B cell (primary cell): Measurements from ENCODE around the gene ATP8B1. TPM values are rescaled to one million over a fixed set of nuclear protein-coding genes. Genes with fewer than 3 reads are reported as not detected.
"Not testable (repeated sequence)": the region's sequence is repeated elsewhere in the genome, so short reads cannot be mapped to it uniquely, and the experiment has no call there.

ENCODE experiments used
- ATAC-seq: fragments of 200-7000 bp; cut with Tn5 transposase; one replicate; pipeline ENCODE4 v1.10.0; 2021; ENCODE audit warnings: low read depth, mild to moderate bottlenecking, moderate number of reproducible peaks, moderate library complexity
- CTCF ChIA-PET: fragments of 350-600 bp; sonication (Branson Sonifier 250); formaldehyde crosslinking; loops from one replicate; lab custom pipeline; 2021; ENCODE audit warnings: antibody characterized with exemption, inconsistent platforms; lab: Charles Lee
- POLR2A ChIA-PET: fragments of 350-600 bp; sonication (Branson Sonifier 250); formaldehyde crosslinking; loops from one replicate; lab custom pipeline; 2021; ENCODE audit warnings: antibody characterized with exemption; lab: Charles Lee
- DNase-seq: peaks from one replicate; pipeline ENCODE4 v3.0.0; 2013
- H2AFZ ChIP-seq: 2 replicates; pipeline ENCODE4 v1.6.1; 2012; ENCODE audit warnings: mild to moderate bottlenecking, low read depth, low read length; ENCODE audit not compliant: insufficient read depth, poor library complexity, severe bottlenecking
- H3K27ac ChIP-seq, 2 donors: 1 replicate in 1 of 2; 2 replicates in 1 of 2; pipeline ENCODE4 v1.5.1; 2012 to 2013; ENCODE audit warnings: low read length in 2 of 2, mild to moderate bottlenecking in 2 of 2, moderate library complexity in 1 of 2
- H3K27me3 ChIP-seq, 4 experiments: fragments of 200-600 bp in 1 of 4; sonication (generic) in 1 of 4; replicated peaks in 1 of 4; 1 replicate in 2 of 4; 2 replicates in 2 of 4; pipeline versions ENCODE4 v1.6.1 to v1.7.0; 2013 to 2016; ENCODE audit warnings: low read length in 3 of 4, mild to moderate bottlenecking in 2 of 4, mixed read lengths in 1 of 4, moderate library complexity in 1 of 4; ENCODE audit not compliant: insufficient read depth in 4 of 4, control insufficient read depth in 3 of 4; ENCODE audit errors: control extremely low read depth in 1 of 4
- H3K36me3 ChIP-seq, 2 experiments: replicated peaks in 1 of 2; 1 replicate in 1 of 2; 2 replicates in 1 of 2; pipeline versions ENCODE4 v1.6.1 to v1.7.1; 2013; ENCODE audit warnings: low read length in 1 of 2; ENCODE audit not compliant: insufficient read depth in 2 of 2, control insufficient read depth in 1 of 2; ENCODE audit errors: control extremely low read depth in 1 of 2, extremely low read depth in 1 of 2
- H3K4me1 ChIP-seq, 2 donors: fragments of 200-600 bp in 1 of 2; sonication (generic) in 1 of 2; 1 replicate in 1 of 2; 2 replicates in 1 of 2; pipeline versions ENCODE4 v1.5.1 to v1.6.1; 2013 to 2017; ENCODE audit warnings: low read length in 2 of 2; ENCODE audit not compliant: control insufficient read depth in 2 of 2, insufficient read depth in 2 of 2
- H3K4me2 ChIP-seq: replicated peaks from 2 replicates; pipeline ENCODE3; 2012; ENCODE audit warnings: mild to moderate bottlenecking, low read depth, low read length; ENCODE audit not compliant: poor library complexity, severe bottlenecking
- H3K4me3 ChIP-seq, 5 experiments: fragments of 200-600 bp in 1 of 5; sonication (generic) in 1 of 5; 1 replicate in 3 of 5; 2 replicates in 2 of 5; pipeline versions ENCODE4 v1.5.1 to v1.7.0; 2011 to 2016; ENCODE audit warnings: low read length in 4 of 5, mild to moderate bottlenecking in 4 of 5, low read depth in 2 of 5, control low read depth in 1 of 5, moderate library complexity in 1 of 5; ENCODE audit not compliant: insufficient read depth in 1 of 5; ENCODE audit errors: control extremely low read depth in 1 of 5, extremely low read depth in 1 of 5
- H3K79me2 ChIP-seq: fragments of 200-600 bp; sonication (generic); one replicate; pipeline ENCODE4 v1.6.0; 2016; ENCODE audit warnings: low read length; ENCODE audit not compliant: control insufficient read depth, insufficient read depth
- H3K9ac ChIP-seq: fragments of 200-600 bp; sonication (generic); 2 replicates; pipeline ENCODE4 v1.6.1; 2017; ENCODE audit warnings: mild to moderate bottlenecking, low read length, moderate library complexity
- H3K9me3 ChIP-seq, 3 donors: one replicate each; pipeline versions ENCODE4 v1.6.1 to v1.7.1; 2013; ENCODE audit warnings: low read length in 2 of 3; ENCODE audit not compliant: control insufficient read depth in 2 of 3, insufficient read depth in 1 of 3; ENCODE audit errors: control extremely low read depth in 1 of 3
- H4K20me1 ChIP-seq: 2 replicates; pipeline ENCODE4 v1.6.0; 2012; ENCODE audit warnings: mild to moderate bottlenecking, low read length; ENCODE audit not compliant: insufficient read depth, control insufficient read depth, poor library complexity, severe bottlenecking
- H3K27ac Mint-ChIP-seq: one replicate; pipeline ENCODE4 v1.8.0; 2021; ENCODE audit warnings: mixed read lengths
- H3K27me3 Mint-ChIP-seq: one replicate; pipeline ENCODE4 v1.8.0; 2021; ENCODE audit warnings: mixed read lengths
- H3K4me1 Mint-ChIP-seq: one replicate; pipeline ENCODE4 v1.8.0; 2021; ENCODE audit warnings: mixed read lengths
- H3K4me3 Mint-ChIP-seq: one replicate; pipeline ENCODE4 v1.8.0; 2021; ENCODE audit warnings: mixed read lengths
- H3K9me3 Mint-ChIP-seq: one replicate; pipeline ENCODE4 v1.8.0; 2022; ENCODE audit warnings: mixed read lengths; ENCODE audit not compliant: insufficient read depth
- CTCF ChIP-seq: fragments of 200-600 bp; IDR thresholded peaks from one replicate; pipeline ENCODE4 v1.8.0; 2022; ENCODE audit warnings: antibody characterized with exemption, mild to moderate bottlenecking
- EZH2 ChIP-seq: IDR thresholded peaks from 2 replicates; pipeline ENCODE4 v1.6.1; 2012; ENCODE audit warnings: borderline replicate concordance, low read depth, mild to moderate bottlenecking, moderate library complexity, low read length; ENCODE audit not compliant: insufficient read depth, poor library complexity, severe bottlenecking
- WGBS: methylation state at CpG from one replicate; pipeline ENCODE4 v1.1.5; 2013; ENCODE audit warnings: missing lambda C conversion rate; ENCODE audit not compliant: insufficient coverage; 5-methylcytosine and 5-hydroxymethylcytosine counted together
- intact Hi-C: fragments of 100-400 bp; cut with micrococcal nuclease; formaldehyde crosslinking; loops from one replicate; pipeline ENCODE4 v1.10.0; 2022
- polyA minus RNA-seq: library from RNA; depleted of rRNA, polyadenylated mRNA; stranded (reverse); fragments of >200 nt; gene quantifications from 2 replicates; pipeline ENCODE4 v1.2.3, GENCODE V29; 2012
- polyA plus RNA-seq: library from polyadenylated mRNA; depleted of rRNA; stranded (reverse); fragments of >200 nt; gene quantifications from 2 replicates; pipeline ENCODE4 v1.2.3, GENCODE V29; 2012
- total RNA-seq, 2 donors: library from RNA; stranded (reverse); fragments of 120-200 nt in 1 of 2; gene quantifications; 1 replicate in 1 of 2; 2 replicates in 1 of 2; pipeline versions ENCODE4 v1.2.3 to v1.2.4, GENCODE V29; 2013 to 2022

Gene ATP8B1
- 0.10 and 0.27 TPM in 2 replicates for total RNA-seq
- 0.30 TPM for total RNA-seq (2013)
- polyA plus RNA-seq = not detected in 2 replicates
- 0.71 TPM in 1 of 2 replicates, not detected in the other for polyA minus RNA-seq

DNA sequence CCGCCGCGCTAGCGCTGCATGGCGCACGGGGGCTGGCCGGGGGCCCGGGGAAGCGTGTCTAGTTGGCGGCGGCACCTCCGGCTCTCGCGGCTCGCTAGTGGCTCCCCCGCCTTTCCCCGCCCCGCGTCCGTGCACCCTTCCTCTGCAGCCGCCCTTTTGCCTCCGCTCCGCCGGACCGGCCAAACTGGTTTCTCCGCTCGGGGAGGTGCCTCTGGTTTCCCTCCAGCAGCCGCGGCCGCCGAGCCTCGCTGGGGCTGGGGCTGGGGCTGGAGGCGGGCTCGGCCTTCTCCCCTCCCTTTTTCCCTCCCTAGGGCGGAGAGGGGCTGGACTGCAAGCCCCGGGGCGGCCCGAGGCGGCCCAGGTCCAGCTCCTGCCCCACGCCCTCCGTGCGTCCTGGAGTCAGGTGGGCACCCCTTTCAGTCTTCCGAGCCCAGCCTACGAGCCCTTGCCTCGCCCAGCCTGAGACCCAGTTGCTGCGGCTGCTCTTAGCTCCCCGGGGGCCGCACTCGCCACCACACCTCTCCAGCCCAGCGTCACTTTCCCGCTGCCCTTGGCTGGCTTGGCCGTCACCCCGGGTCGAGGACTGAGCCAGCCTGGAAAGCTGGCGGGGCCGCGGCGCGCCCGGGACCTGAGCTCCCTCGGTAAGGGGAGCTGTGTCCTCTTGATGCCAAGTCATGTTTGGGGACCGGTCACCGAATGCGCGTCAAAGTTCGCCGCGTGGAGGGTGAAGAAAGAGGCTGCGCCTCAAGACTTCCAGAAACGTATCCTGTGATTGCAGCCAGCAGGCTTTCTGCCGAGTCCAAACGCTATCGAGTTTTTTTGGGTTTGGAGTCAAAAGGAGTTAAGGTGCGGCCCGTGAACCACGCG lies at the start of gene ATP8B1:
Gene ATP8B1, minus strand, starts transcription at position 213 of the 867 bp plus-strand sequence. CDS start 71,508 bp downstream, outside the sequence.
- peak; percentile 40 for DNase-seq
- Mint-ChIP-seq H3K27ac (peak within 1 kb of the TSS; percentile 37), H3K4me1 (peaks cover 22% of the 10 kb centered on the region), H3K9me3 (no peaks in the 10 kb centered on the region), H3K4me3 (peak within 1 kb of the TSS; percentile 93), H3K27me3 (peaks cover 40% of the 10 kb centered on the region)
- peaks cover 23 to 25% of the 10 kb centered on the region in 2 donors for H3K4me1 ChIP-seq
- H3K27ac ChIP-seq = no peak within 1 kb of the TSS
- intact Hi-C loops = loop anchor here (5.0 kb wide), 1 partner anchor 34 kb away; no protein-coding TSS in a partner anchor
- ChIA-PET POLR2A (no interaction called here), CTCF (no interaction called here)
- H3K9me3 ChIP-seq = peaks cover 0 to 16% (median 0%) of the 10 kb centered on the region in 3 donors
- peaks cover 0 to 38% (median 21%) of the 10 kb centered on the region in 4 experiments for H3K27me3 ChIP-seq
- peak; percentile 62 for ATAC-seq
- H4K20me1 ChIP-seq = no peaks in the 10 kb centered on the region
- peak within 1 kb of the TSS; percentile 65 for H3K9ac ChIP-seq
- peak within 1 kb of the TSS in 4 of 5 experiments; percentile 30 to 69 (median 54) for H3K4me3 ChIP-seq
- H3K36me3 ChIP-seq = no peaks in the 10 kb centered on the region
- peak within 1 kb of the TSS; percentile 97 for H3K4me2 ChIP-seq
- H3K79me2 ChIP-seq = no peaks in the 10 kb centered on the region
- TF ChIP-seq EZH2 = no peak
- WGBS = 3% methylated on average over 77 of the region's 77 CpGs
- peak within 1 kb of the TSS; percentile 41 for H2AFZ ChIP-seq

- Histone ChIP-seq H3K27ac (no peak overlapping the region), H3K4me1 (peaks cover 5 to 6% of the 10 kb centered on the region in 2 donors), H2AFZ (no peak overlapping the region), H3K9me3 (peaks cover 0 to 6% (median 0%) of the 10 kb centered on the region in 3 donors), H3K4me2 (no peak overlapping the region), H3K27me3 (no peaks in the 10 kb centered on the region), H3K79me2 (no peaks in the 10 kb centered on the region), H3K36me3 (no peaks in the 10 kb centered on the region), H3K4me3 (no peak overlapping the region), H3K9ac (no peak overlapping the region), H4K20me1 (no peaks in the 10 kb centered on the region)
- ChIA-PET CTCF (no interaction called here), POLR2A (no interaction called here)
- intact Hi-C loops = no loop called here
- Mint-ChIP-seq H3K9me3 (no peaks in the 10 kb centered on the region), H3K27me3 (no peaks in the 10 kb centered on the region), H3K4me3 (no peak overlapping the region), H3K27ac (no peak overlapping the region), H3K4me1 (peaks cover 9% of the 10 kb centered on the region)
- TF ChIP-seq EZH2 (no peak), CTCF (no peak)
- DNase-seq = no peak
- no peak for ATAC-seq
- 73% methylated on average over 3 of the region's 3 CpGs for WGBS
These were observed 46.9 kb upstream of the ATP8B1 start for GRCh38 chr18:57850063-57850462.

DNA sequence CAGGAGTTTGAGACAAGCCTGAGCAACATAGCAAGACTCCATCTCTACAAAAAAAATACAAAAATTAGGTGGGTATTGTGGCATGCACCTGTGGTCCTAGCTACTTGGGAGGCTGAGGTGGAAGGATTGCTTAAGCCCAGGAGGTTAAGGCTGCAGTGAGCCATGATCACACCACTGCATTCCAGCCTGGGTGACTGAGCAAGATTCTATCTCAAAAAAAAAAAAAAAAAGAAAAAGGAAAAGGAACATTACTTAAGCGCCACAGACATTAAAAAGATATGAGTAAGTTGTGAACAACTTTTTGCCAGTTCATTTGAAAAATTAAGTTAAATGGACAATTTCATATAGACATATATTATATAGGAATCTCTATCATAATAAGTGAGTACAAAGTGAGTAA lies 45.3 kb upstream of the ATP8B1 start:
- ATAC-seq, CTCF ChIA-PET, H3K4me1 ChIP-seq, intact Hi-C loops, H3K4me3 ChIP-seq, H4K20me1 ChIP-seq, H3K9ac ChIP-seq, H3K27ac ChIP-seq, DNase-seq, POLR2A ChIA-PET, H3K27me3 ChIP-seq, H3K27me3 Mint-ChIP-seq, H3K9me3 Mint-ChIP-seq, H2AFZ ChIP-seq, H3K4me2 ChIP-seq, H3K27ac Mint-ChIP-seq, H3K9me3 ChIP-seq, H3K36me3 ChIP-seq, H3K4me3 Mint-ChIP-seq, H3K79me2 ChIP-seq: not testable (repeated sequence)
- WGBS = no CpG with 5 or more reads among the region's 1 CpG
- H3K4me1 Mint-ChIP-seq = peaks cover 11% of the 10 kb centered on the region
